GM19351 (cell line): Measurements from ENCODE around the gene TNP1.

Experiments
- ATAC-seq: cut with Tn5 transposase; IDR thresholded peaks from one replicate; pipeline ENCODE4 v1.9.1; 2021; ENCODE audit warnings: mild to moderate bottlenecking, moderate library complexity; ENCODE audit not compliant: unreplicated experiment

TNP1 gene

GRCh38 chr2:216845426-216845825 is 14.4 kb downstream of the TNP1 start:
- ATAC-seq, result no peak

DNA sequence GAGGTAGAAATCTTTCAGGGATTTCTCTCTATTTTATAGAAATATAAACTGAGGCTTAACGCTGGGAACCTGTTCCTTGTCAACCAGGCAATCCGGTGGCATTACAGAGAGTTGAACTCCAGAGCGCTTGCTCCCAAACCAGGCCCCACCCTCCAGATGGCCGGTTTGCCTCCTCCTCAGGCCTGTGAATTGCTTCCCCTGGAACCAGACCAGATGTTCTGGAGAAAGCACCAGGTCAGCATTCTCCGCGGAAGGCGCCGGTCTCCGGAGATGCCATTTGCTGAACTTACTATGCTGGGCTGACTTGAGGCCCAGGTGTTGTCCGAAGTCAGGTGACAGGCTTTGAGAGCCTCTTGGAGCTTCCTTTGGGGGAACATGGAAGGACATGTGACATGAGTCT is 17.2 kb downstream of the TNP1 start:
- no peak for ATAC-seq

DNA sequence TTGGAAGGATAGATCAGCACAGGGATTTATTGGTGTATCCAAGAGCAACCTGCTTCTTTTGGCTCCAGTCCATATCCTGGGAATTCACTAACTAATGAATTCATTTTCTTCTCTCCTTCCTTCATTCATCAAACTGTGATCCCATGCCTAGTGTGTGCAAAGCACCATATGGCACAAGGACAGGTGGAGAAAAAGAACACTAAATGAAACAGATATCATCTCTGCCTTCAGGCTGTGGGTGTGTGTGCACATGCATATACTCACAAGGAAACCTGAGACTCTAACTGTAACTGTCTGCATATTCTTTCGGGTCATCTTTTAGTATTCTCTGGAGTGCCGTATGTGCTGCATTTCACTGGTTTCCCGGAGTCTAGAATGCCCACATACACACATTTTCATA is 20.2 kb downstream of the TNP1 start:
- ATAC-seq, result no peak

DNA sequence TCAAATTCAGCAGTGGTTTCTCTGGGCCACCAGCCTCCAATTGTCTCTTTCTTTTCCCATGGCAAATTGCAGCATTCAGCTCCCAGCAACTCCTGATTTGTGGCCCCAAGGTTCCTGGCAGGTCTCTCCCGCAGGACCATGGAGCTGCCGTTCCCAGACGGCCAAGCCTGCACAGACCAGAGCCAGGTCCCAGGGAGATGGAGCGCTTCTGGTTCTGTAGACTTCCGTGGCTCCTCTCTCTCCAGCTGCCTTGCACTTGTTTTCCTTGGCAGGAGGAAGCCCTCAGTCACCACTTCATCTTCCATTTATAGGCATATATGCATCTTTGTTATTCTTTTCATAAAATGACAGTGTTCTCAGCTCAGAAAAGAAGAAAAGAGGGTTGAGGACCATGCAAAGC is 21.7 kb downstream of the TNP1 start:
- ATAC-seq, result no peak

GRCh38 chr2:216837740-216838139 is 22.1 kb downstream of the TNP1 start:
- ATAC-seq, result no peak

- no peak for ATAC-seq
Observed at GRCh38 chr2:216833061-216833460, 26.8 kb downstream of the TNP1 start.

DNA sequence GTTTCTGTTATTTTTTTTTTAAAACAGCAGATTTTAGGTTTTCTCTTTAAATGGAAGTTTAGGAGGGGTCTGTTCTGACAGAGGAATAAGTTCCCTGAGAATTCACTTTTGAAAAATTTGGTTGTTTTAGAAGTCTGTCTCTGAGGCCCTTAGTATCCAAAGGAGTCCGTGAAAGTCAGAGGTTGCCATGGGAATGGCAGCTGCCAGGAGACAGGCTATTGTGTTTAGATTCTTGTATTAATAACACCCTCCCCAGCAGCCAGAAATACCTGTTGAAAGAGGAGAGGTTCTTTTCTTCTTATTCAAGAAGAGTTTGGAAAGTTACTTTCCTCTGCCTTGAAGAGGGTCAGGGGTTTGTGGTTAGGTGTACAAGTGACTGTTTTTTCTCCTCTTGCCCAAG is 29.5 kb downstream of the TNP1 start:
- no peak for ATAC-seq

DNA sequence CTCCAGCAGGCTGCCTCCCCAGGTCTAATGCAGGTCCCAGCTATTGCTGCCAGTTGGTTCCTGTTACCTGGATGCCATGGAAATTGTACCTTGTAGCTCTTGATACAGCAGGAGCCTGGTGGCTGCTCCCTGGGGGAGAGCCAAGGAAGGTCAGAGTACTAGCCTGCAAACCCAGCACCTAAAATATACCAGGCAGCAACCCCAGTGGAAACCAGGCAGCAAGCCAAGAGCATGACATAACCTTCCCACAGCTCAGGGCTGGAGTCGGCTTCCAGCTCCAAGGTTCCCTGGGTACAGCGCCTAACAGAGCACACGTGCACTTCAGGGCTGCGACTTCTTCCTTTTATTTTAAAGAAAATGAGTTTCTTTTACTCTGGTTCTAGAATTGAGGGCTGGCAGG is 30.3 kb downstream of the TNP1 start:
- ATAC-seq, result no peak

DNA sequence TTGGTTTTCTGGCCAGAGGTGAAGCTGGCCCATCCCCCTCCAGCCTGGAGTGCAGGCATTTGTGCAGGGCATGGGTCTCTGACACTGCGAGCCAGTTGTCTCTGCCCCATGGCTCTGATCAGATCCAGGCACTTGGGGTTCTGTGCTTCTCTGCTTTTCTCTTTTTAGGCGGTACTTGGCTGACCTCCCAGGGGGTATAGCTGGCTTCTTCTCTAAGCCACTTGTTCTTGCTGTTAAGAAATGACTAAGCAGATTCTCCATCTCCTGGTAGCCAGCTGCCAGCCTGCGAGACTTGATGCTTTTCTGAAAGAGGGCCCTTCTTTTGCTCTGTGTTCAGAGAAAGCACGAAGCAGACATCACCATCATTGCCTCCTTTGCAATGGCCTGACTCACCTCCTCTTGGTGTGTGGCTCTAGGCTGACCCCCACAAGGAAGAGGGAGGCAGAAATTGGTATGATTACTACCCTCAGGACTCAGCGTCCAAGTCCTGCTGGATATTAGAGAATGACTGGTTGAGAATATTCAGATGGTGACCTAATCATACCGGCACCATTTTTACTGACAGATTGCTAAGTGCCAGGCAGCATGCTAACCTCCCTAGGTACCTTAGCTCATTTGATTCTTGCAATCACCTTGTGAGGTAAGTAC is 32.7 kb downstream of the TNP1 start:
- no peak for ATAC-seq

GRCh38 chr2:216822470-216822869 is 37.4 kb downstream of the TNP1 start:
- no peak for ATAC-seq

DNA sequence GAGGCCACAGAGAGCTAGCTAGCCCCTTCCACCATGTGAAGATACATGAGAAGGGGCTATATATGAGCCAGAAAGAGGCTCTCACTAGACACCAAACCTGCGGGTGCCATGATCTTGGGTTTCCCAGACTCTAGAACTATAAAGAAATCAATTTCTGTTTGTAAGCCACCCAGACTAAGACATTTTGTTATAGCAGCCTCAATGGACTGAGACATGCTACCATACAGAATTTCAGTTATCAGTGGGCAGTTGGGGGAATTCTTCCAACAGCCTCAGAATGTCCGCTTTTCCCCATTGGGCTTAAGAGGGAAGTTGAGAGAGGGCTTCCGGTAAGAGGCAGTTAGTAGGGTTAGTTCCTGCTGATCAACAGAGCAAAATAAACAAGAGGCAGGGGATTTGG is 39.2 kb downstream of the TNP1 start:
- ATAC-seq, result no peak

GRCh38 chr2:216819766-216820165 is 40.1 kb downstream of the TNP1 start:
- no peak for ATAC-seq

DNA sequence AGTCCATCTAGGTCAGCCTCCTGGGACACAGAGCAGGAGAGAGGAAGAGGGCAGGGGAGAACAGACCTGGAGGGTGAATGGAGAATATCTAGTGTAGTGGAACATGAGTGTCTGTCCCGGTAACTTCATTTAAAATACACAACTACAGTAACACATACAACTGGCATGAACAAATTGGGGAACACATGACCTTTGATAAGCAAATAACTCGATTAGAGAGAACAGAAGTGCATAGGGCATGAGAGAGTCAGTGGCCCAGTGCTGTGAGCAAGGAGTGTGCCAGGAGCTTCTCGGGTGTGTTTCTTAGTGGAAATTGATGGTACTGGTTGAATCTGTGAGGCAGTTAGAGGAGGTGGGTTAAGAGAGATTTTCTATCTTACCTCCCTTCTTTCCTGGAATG is 40.8 kb downstream of the TNP1 start:
- no peak for ATAC-seq

- no peak for ATAC-seq
Observed at GRCh38 chr2:216810399-216811160, 49.3 kb downstream of the TNP1 start.
